CD14-positive monocyte (primary cell): ENCODE measurements around the gene HADHA. TPM values are rescaled to one million over a fixed set of nuclear protein-coding genes. Genes with fewer than 3 reads are reported as not detected.

Experiments used
- DNase-seq, 3 donors: peaks; one replicate each; pipeline ENCODE4 v3.0.0-alpha.2; 2011 to 2022
- H2AFZ ChIP-seq: 2 replicates; pipeline ENCODE4 v1.6.0; 2012; ENCODE audit warnings: mild to moderate bottlenecking, low read depth, low read length, inconsistent platforms; ENCODE audit not compliant: insufficient read depth, poor library complexity, severe bottlenecking
- H3K27ac ChIP-seq, 2 donors: 1 replicate in 1 of 2; 2 replicates in 1 of 2; pipeline ENCODE4 v1.5.1; 2012 to 2013; ENCODE audit warnings: low read length in 2 of 2, control low read depth in 1 of 2, inconsistent platforms in 1 of 2, low read depth in 1 of 2, mild to moderate bottlenecking in 1 of 2
- H3K27me3 ChIP-seq, 2 donors: one replicate each; pipeline versions ENCODE4 v1.6.0 to v1.6.1; 2011 to 2013; ENCODE audit warnings: low read length in 2 of 2; ENCODE audit not compliant: control insufficient read depth in 2 of 2, insufficient read depth in 2 of 2
- H3K36me3 ChIP-seq, 2 donors: replicated peaks in 1 of 2; 1 replicate in 1 of 2; 2 replicates in 1 of 2; pipeline versions ENCODE4 v1.5.1 to v1.6.1; 2012 to 2013; ENCODE audit warnings: low read length in 2 of 2, control low read depth in 1 of 2, inconsistent platforms in 1 of 2, mild to moderate bottlenecking in 1 of 2; ENCODE audit not compliant: insufficient read depth in 2 of 2, control insufficient read depth in 1 of 2
- H3K4me1 ChIP-seq, 2 donors: 1 replicate in 1 of 2; 2 replicates in 1 of 2; pipeline versions ENCODE4 v1.5.1 to v1.6.1; 2012 to 2013; ENCODE audit warnings: low read length in 2 of 2, control low read depth in 1 of 2, inconsistent platforms in 1 of 2, mild to moderate bottlenecking in 1 of 2, moderate library complexity in 1 of 2; ENCODE audit not compliant: insufficient read depth in 2 of 2, control insufficient read depth in 1 of 2
- H3K4me2 ChIP-seq: replicated peaks from 2 replicates; pipeline ENCODE3; 2012; ENCODE audit warnings: low read length, moderate library complexity, mild to moderate bottlenecking; ENCODE audit not compliant: poor library complexity, severe bottlenecking; ENCODE audit errors: extremely low read depth
- H3K4me3 ChIP-seq, 3 experiments: fragments of 200-600 bp in 1 of 3; sonication (generic) in 1 of 3; replicated peaks in 1 of 3; 1 replicate in 2 of 3; 2 replicates in 1 of 3; pipeline ENCODE4 v1.5.1; 2011 to 2013; ENCODE audit warnings: low read length in 3 of 3, mild to moderate bottlenecking in 3 of 3, control low read depth in 2 of 3, low read depth in 2 of 3, inconsistent platforms in 1 of 3, moderate library complexity in 1 of 3
- H3K79me2 ChIP-seq: 2 replicates; pipeline ENCODE4 v1.6.0; 2012; ENCODE audit warnings: mild to moderate bottlenecking, control low read depth, inconsistent platforms, low read length, moderate library complexity; ENCODE audit not compliant: insufficient read depth
- H3K9ac ChIP-seq: 2 replicates; pipeline ENCODE4 v1.6.0; 2017; ENCODE audit warnings: low read length, mild to moderate bottlenecking; ENCODE audit not compliant: insufficient read depth, poor library complexity, severe bottlenecking
- H3K9me3 ChIP-seq, 2 donors: replicated peaks in 1 of 2; 1 replicate in 1 of 2; 2 replicates in 1 of 2; pipeline versions ENCODE4 v1.5.1 to v1.6.1; 2012 to 2013; ENCODE audit warnings: low read length in 2 of 2, control low read depth in 1 of 2; ENCODE audit not compliant: control insufficient read depth in 1 of 2, insufficient read depth in 1 of 2
- H4K20me1 ChIP-seq: 2 replicates; pipeline ENCODE4 v1.6.0; 2012; ENCODE audit warnings: mild to moderate bottlenecking, low read length, control low read depth, moderate library complexity; ENCODE audit not compliant: insufficient read depth
- H3K27ac Mint-ChIP-seq, 7 donors: one replicate each; pipeline ENCODE4 v1.8.0; 2020; ENCODE audit warnings: mild to moderate bottlenecking in 7 of 7, mixed read lengths in 7 of 7, moderate library complexity in 6 of 7, inconsistent platforms in 2 of 7
- H3K27me3 Mint-ChIP-seq, 3 donors: one replicate each; pipeline ENCODE4 v1.8.0; 2021 to 2022; ENCODE audit warnings: low read depth in 3 of 3, mild to moderate bottlenecking in 3 of 3, mixed read lengths in 3 of 3, moderate library complexity in 3 of 3, inconsistent platforms in 1 of 3
- H3K36me3 Mint-ChIP-seq, 2 donors: one replicate each; pipeline ENCODE4 v1.8.0; 2020; ENCODE audit warnings: mixed read lengths in 2 of 2, inconsistent platforms in 1 of 2, mild to moderate bottlenecking in 1 of 2
- H3K4me1 Mint-ChIP-seq: one replicate; pipeline ENCODE4 v1.8.0; 2020; ENCODE audit warnings: mild to moderate bottlenecking, mixed read lengths
- H3K4me3 Mint-ChIP-seq, 2 donors: one replicate each; pipeline ENCODE4 v1.8.0; 2020; ENCODE audit warnings: mild to moderate bottlenecking in 2 of 2, mixed read lengths in 2 of 2, moderate library complexity in 1 of 2
- H3K9me3 Mint-ChIP-seq, 7 donors: one replicate each; pipeline ENCODE4 v1.8.0; 2020 to 2022; ENCODE audit warnings: mixed read lengths in 7 of 7, mild to moderate bottlenecking in 6 of 7, moderate library complexity in 6 of 7, inconsistent platforms in 2 of 7
- WGBS: methylation state at CpG from one replicate; pipeline ENCODE4 v1.1.5; 2013; ENCODE audit warnings: missing lambda C conversion rate; ENCODE audit not compliant: insufficient coverage; 5-methylcytosine and 5-hydroxymethylcytosine counted together
- intact Hi-C, 2 donors: fragments of 100-400 bp; cut with micrococcal nuclease; formaldehyde crosslinking; loops; one replicate each; pipeline versions ENCODE4 v1.15.0 to v1.15.1; 2023
- polyA plus RNA-seq, 3 donors: library from polyadenylated mRNA; depleted of rRNA in 1 of 3; unstranded in 2 of 3; stranded (reverse) in 1 of 3; fragments of 300-500 nt in 2 of 3; fragments of >200 nt in 1 of 3; fragmentation: Illumina TruSeq in 2 of 3; gene quantifications; 1 replicate in 2 of 3; 2 replicates in 1 of 3; pipeline ENCODE4 v1.2.3, GENCODE V29; 2012 to 2021
- TF ChIP-seq, protein P1 (sequence below): fragments of 200-600 bp; IDR thresholded peaks from one replicate; pipeline ENCODE4 v1.8.0; 2022; ENCODE audit warnings: antibody characterized with exemption, mild to moderate bottlenecking

The HADHA gene
- polyA plus RNA-seq, 3 donors = 60.2 to 187 (median 155) TPM

- Mint-ChIP-seq H3K9me3 (peaks cover 0 to 7% (median 0%) of the 10 kb centered on the region in 7 donors), H3K36me3 (peaks cover 89 to 94% of the 10 kb centered on the region in 2 donors), H3K27me3 (no peaks in the 10 kb centered on the region), H3K4me3 (no peak overlapping the region), H3K4me1 (no peaks in the 10 kb centered on the region), H3K27ac (no peak overlapping the region)
- Histone ChIP-seq H3K4me2 (no peak overlapping the region), H3K9me3 (no peaks in the 10 kb centered on the region), H3K4me3 (no peak overlapping the region), H3K9ac (no peak overlapping the region), H2AFZ (no peak overlapping the region), H3K36me3 (peaks cover 92 to 99% of the 10 kb centered on the region in 2 donors), H3K27me3 (no peaks in the 10 kb centered on the region), H3K4me1 (no peaks in the 10 kb centered on the region), H4K20me1 (no peaks in the 10 kb centered on the region), H3K27ac (no peak overlapping the region), H3K79me2 (no peaks in the 10 kb centered on the region)
- WGBS = 98% methylated on average over 6 of the region's 7 CpGs
- intact Hi-C loops = no loop called here
- TF ChIP-seq, protein P1, sequence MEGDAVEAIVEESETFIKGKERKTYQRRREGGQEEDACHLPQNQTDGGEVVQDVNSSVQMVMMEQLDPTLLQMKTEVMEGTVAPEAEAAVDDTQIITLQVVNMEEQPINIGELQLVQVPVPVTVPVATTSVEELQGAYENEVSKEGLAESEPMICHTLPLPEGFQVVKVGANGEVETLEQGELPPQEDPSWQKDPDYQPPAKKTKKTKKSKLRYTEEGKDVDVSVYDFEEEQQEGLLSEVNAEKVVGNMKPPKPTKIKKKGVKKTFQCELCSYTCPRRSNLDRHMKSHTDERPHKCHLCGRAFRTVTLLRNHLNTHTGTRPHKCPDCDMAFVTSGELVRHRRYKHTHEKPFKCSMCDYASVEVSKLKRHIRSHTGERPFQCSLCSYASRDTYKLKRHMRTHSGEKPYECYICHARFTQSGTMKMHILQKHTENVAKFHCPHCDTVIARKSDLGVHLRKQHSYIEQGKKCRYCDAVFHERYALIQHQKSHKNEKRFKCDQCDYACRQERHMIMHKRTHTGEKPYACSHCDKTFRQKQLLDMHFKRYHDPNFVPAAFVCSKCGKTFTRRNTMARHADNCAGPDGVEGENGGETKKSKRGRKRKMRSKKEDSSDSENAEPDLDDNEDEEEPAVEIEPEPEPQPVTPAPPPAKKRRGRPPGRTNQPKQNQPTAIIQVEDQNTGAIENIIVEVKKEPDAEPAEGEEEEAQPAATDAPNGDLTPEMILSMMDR = no peak
- no peak for DNase-seq
Measured at GRCh38 chr2:26203906-26204305, 40.5 kb downstream of the HADHA start.

DNA sequence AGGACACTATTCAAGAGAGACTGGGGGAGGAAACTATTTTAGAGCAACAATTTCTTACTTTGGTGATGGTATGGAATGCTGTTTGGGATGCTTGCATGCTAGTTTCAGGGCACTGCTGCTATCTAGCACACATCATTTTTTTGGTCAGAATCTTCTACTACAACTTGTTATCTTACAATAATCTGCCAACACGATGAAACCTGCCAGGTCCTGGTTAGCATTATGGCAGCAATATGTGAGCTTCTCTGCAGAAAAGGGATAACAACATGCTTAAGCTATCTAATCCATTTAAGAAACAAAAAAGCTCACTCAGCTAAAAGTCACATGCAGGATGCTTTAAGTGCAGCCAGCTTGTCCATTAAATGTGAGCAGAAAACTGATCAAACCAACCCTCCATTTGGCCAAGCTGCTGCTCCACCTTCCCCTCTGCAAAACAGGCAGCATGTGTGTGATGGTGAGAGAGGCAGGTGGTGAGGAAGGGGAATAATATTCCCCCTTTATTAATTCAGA, 41.4 kb downstream of the HADHA start:
- Histone ChIP-seq H3K79me2 (no peaks in the 10 kb centered on the region), H3K27me3 (no peaks in the 10 kb centered on the region), H4K20me1 (no peaks in the 10 kb centered on the region), H3K4me1 (no peaks in the 10 kb centered on the region), H2AFZ (no peak overlapping the region), H3K9ac (no peak overlapping the region), H3K4me3 (no peak overlapping the region), H3K4me2 (no peak overlapping the region), H3K36me3 (peaks cover 90 to 99% of the 10 kb centered on the region in 2 donors), H3K9me3 (peaks cover 0 to under 1% of the 10 kb centered on the region in 2 donors), H3K27ac (no peak overlapping the region)
- intact Hi-C loops = no loop called here
- peaks cover 0 to 10% (median 3%) of the 10 kb centered on the region in 7 donors for H3K9me3 Mint-ChIP-seq
- DNase-seq = no peak
- H3K27ac Mint-ChIP-seq = no peak overlapping the region
- TF ChIP-seq, protein P1 = no peak
- no peaks in the 10 kb centered on the region for H3K4me1 Mint-ChIP-seq
- no peaks in the 10 kb centered on the region for H3K27me3 Mint-ChIP-seq
- WGBS = 100% methylated on average over 1 of the region's 1 CpG
- no peak overlapping the region for H3K4me3 Mint-ChIP-seq
- peaks cover 87 to 94% of the 10 kb centered on the region in 2 donors for H3K36me3 Mint-ChIP-seq
